ENCODE data around the gene TWIST1.

The TWIST1 gene

GRCh38 chr7:19112274-19113001 is 5.0 kb downstream of the TWIST1 start:
- DNase-seq = no peak

GRCh38 chr7:19111474-19112273 is 5.8 kb downstream of the TWIST1 start:
- DNase-seq = no peak

GRCh38 chr7:19110776-19111175 is 6.7 kb downstream of the TWIST1 start:
- no peak for DNase-seq

GRCh38 chr7:19110026-19110730 is 7.3 kb downstream of the TWIST1 start:
- no peak for DNase-seq

GRCh38 chr7:19109000-19109946 is 8.2 kb downstream of the TWIST1 start:
- DNase-seq = no peak

GRCh38 chr7:19107356-19108146 is 9.9 kb downstream of the TWIST1 start:
- DNase-seq = peak; percentile 79

- no peak for DNase-seq
These were observed 10.4 kb downstream of the TWIST1 start for GRCh38 chr7:19107081-19107355.

- no peak for DNase-seq
These were observed 11.0 kb downstream of the TWIST1 start for GRCh38 chr7:19106241-19107080.

- DNase-seq = no peak
These were observed 11.9 kb downstream of the TWIST1 start for GRCh38 chr7:19105546-19105945.

GRCh38 chr7:19104811-19105210 is 12.6 kb downstream of the TWIST1 start:
- peak; percentile 4 for DNase-seq

GRCh38 chr7:19102884-19103283 is 14.6 kb downstream of the TWIST1 start:
- no peak for DNase-seq

GRCh38 chr7:19101909-19102308 is 15.5 kb downstream of the TWIST1 start:
- no peak for DNase-seq

- DNase-seq = no peak
These were observed 16.0 kb downstream of the TWIST1 start for GRCh38 chr7:19101472-19101871.

GRCh38 chr7:19099924-19100323 is 17.5 kb downstream of the TWIST1 start:
- no peak for DNase-seq

- DNase-seq = no peak
These were observed 18.2 kb downstream of the TWIST1 start for GRCh38 chr7:19099194-19099593.

GRCh38 chr7:19098510-19098909 is 18.9 kb downstream of the TWIST1 start:
- no peak for DNase-seq

GRCh38 chr7:19097165-19098055 is 20.0 kb downstream of the TWIST1 start:
- DNase-seq = no peak

- DNase-seq = no peak
These were observed 22.0 kb downstream of the TWIST1 start for GRCh38 chr7:19095353-19095860.

GRCh38 chr7:19094598-19095352 is 22.7 kb downstream of the TWIST1 start:
- no peak for DNase-seq

Measured in MV-4-11 (cell line).